ENCODE results near the gene RNF187. TPM values are rescaled to one million over a fixed set of nuclear protein-coding genes. Genes with fewer than 3 reads are reported as not detected.

RNF187 gene
- total and polyA plus RNA-seq, 2 of the 4 experiments (the other 2 are of a cell fraction), result 14.0 to 55.4 TPM

GRCh38 chr1:228494970-228495853, 8.0 kb downstream of the RNF187 start:
- Histone ChIP-seq H3K9me3 (ENCODE audit: control insufficient read depth, insufficient read depth, low read length) (no peaks in the 10 kb centered on the region), H2AK5ac (ENCODE audit: low read depth, low read length) (no peak overlapping the region), H3K14ac (replicated peaks; ENCODE audit: low read depth, low read length) (no peak overlapping the region), H4K5ac (ENCODE audit: low read depth, low read length) (no peak overlapping the region), H3K18ac (ENCODE audit: low read depth, low read length) (no peak overlapping the region), H4K91ac (ENCODE audit: insufficient read depth, low read depth, low read length) (no peak overlapping the region), H3K4me1 (ENCODE audit: control insufficient read depth, insufficient read depth, low read length) (peaks cover 3% of the 10 kb centered on the region; the same call in 1 of the 2 replicates), H2AK9ac (replicated peaks; ENCODE audit: low read depth, low read length, poor library complexity) (no peak overlapping the region), H2BK5ac (ENCODE audit: low read depth, low read length, poor library complexity, severe bottlenecking) (no peak overlapping the region), H2BK15ac (ENCODE audit: low read depth, low read length) (no peak overlapping the region), H3K36me3 (ENCODE audit: control insufficient read depth, insufficient read depth, low read length) (peaks cover 45% of the 10 kb centered on the region), H3K27ac (ENCODE audit: insufficient read depth, low read length) (no peak overlapping the region), H3K4me2 (ENCODE audit: low read depth, low read length) (no peak overlapping the region), H2AFZ (replicated peaks; ENCODE audit: low read length, poor library complexity) (no peak overlapping the region), H3K4me3 (ENCODE audit: insufficient read depth, low read depth, low read length) (no peak overlapping the region), H3K23ac (ENCODE audit: low read depth, low read length) (no peak overlapping the region), H3K9ac (ENCODE audit: low read depth, low read length) (no peak overlapping the region), H4K8ac (ENCODE audit: low read depth in 2 of 2, low read length in 2 of 2) (no peak overlapping the region), H2BK20ac (ENCODE audit: low read depth, low read length) (no peak overlapping the region), H3K56ac (ENCODE audit: extremely low read depth, insufficient read depth, low read length) (no peak overlapping the region), H3K27me3 (ENCODE audit: control insufficient read depth, insufficient read depth, low read length) (no peaks in the 10 kb centered on the region), H3K4ac (ENCODE audit: low read depth, low read length) (no peak overlapping the region), H3K79me1 (ENCODE audit: low read depth in 1 of 2, low read length in 2 of 2) (peaks cover 10 to 28% of the 10 kb centered on the region in 2 experiments), H2BK120ac (ENCODE audit: low read depth, low read length) (no peak overlapping the region), H3K9me1 (ENCODE audit: insufficient read depth, low read length) (peaks cover 14% of the 10 kb centered on the region), H4K20me1 (ENCODE audit: insufficient read depth, low read length) (peaks cover 11% of the 10 kb centered on the region; the same call in 1 of the 2 replicates)
- TF ChIP-seq BHLHE40 (IDR thresholded peaks at IDR 0.05; ENCODE audit: low read depth, low read length) (no peak), FOS (IDR thresholded peaks at IDR 0.05; ENCODE audit: low read depth, low read length) (no peak), NFE2L2 (IDR thresholded peaks at IDR 0.05; ENCODE audit: low read depth, low read length) (no peak), CEBPB (IDR thresholded peaks at IDR 0.05; ENCODE audit: low read depth, low read length) (no peak), RCOR1 (IDR thresholded peaks at IDR 0.05; ENCODE audit: insufficient replicate concordance, low read length) (no peak), MXI1 (IDR thresholded peaks at IDR 0.05; ENCODE audit: borderline replicate concordance, low read depth, low read length) (no peak), CHD1 (IDR thresholded peaks at IDR 0.05; ENCODE audit: low read depth, low read length) (no peak), MAFK (IDR thresholded peaks at IDR 0.05; ENCODE audit: low read depth, low read length) (no peak), POLR2A (IDR thresholded peaks at IDR 0.05; ENCODE audit: low read depth, low read length) (no peak), USF2 (IDR thresholded peaks at IDR 0.05; ENCODE audit: low read depth, low read length) (no peak)
- dilution Hi-C loops (cut with HindIII; ENCODE audit: low sequenced_read_pairs, unreplicated experiment), result no loop called here
- intact Hi-C loops (cut with micrococcal nuclease), result no loop called here
- POLR2A ChIA-PET (ENCODE audit: unreplicated experiment), result no interaction called here
- 96% methylated on average over 5 of the region's 15 CpGs; no CpG with 5 or more reads in 1 of the 2 experiments for WGBS, 2 experiments (ENCODE audit: extremely low coverage in 2 of 2, insufficient read length in 1 of 2)
- DNase-seq (no peak), ATAC-seq (ENCODE audit: low read depth) (no peak)
- in situ Hi-C loops (cut with MboI; ENCODE audit: low sequenced_read_pairs), result no loop called here
- BruUV-seq (replicated peaks), result no TSS peak
- CTCF ChIA-PET, result no interaction called here
